ENCODE data around the gene MTIF3.

DNA sequence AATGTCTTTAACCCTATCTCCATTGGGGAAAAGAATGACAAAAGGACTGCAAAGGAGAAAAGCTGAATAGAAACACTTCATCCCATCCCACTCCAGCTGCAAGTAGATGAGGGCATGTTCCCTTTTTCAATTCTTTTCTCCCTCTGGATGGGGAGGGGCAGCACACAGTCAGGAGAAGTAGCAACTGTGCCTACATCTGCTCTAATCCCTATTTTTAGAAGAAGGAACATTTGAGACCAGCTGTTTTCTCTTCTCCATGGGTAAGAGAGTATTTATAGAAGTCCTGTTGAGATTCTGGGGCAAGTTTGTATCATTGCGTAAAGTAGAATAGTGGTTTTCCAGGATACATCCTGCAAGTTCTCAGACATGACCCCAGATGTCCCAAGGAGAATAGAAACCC is 35.2 kb downstream of the MTIF3 start:
- TF ChIP-seq EP300 (IDR thresholded peaks at IDR 0.05) (peak in 1 of 2 donors; percentile 43), POLR2A (IDR thresholded peaks at IDR 0.05) (no peak)
- TF ChIP-seq, protein P1, sequence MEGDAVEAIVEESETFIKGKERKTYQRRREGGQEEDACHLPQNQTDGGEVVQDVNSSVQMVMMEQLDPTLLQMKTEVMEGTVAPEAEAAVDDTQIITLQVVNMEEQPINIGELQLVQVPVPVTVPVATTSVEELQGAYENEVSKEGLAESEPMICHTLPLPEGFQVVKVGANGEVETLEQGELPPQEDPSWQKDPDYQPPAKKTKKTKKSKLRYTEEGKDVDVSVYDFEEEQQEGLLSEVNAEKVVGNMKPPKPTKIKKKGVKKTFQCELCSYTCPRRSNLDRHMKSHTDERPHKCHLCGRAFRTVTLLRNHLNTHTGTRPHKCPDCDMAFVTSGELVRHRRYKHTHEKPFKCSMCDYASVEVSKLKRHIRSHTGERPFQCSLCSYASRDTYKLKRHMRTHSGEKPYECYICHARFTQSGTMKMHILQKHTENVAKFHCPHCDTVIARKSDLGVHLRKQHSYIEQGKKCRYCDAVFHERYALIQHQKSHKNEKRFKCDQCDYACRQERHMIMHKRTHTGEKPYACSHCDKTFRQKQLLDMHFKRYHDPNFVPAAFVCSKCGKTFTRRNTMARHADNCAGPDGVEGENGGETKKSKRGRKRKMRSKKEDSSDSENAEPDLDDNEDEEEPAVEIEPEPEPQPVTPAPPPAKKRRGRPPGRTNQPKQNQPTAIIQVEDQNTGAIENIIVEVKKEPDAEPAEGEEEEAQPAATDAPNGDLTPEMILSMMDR (IDR thresholded peaks at IDR 0.05), result no peak

Measured in tibial nerve (tissue), 4 donors.